Lower lobe of right lung (tissue), 2 donors: ENCODE results near the gene PRR29. TPM values are rescaled to one million over a fixed set of nuclear protein-coding genes. Genes with fewer than 3 reads are reported as not detected.
"Not testable (repeated sequence)": the region's sequence is repeated elsewhere in the genome, so short reads cannot be mapped to it uniquely, and the experiment has no call there.

Experiments used
- ATAC-seq, 2 donors: fragments of 200-7000 bp; cut with Tn5 transposase; one replicate each; pipeline ENCODE4 v1.9.1; 2020 to 2022; ENCODE audit warnings: mild to moderate bottlenecking in 2 of 2, moderate library complexity in 2 of 2
- DNase-seq: peaks from one replicate; pipeline ENCODE4 v3.0.0-alpha.2; 2020
- H3K27ac ChIP-seq: fragments of 200-600 bp; one replicate; pipeline ENCODE4 v1.8.0; 2022
- H3K27me3 ChIP-seq: fragments of 200-600 bp; one replicate; pipeline ENCODE4 v1.8.0; 2022; ENCODE audit warnings: low read depth
- H3K36me3 ChIP-seq: fragments of 200-600 bp; one replicate; pipeline ENCODE4 v1.8.0; 2022; ENCODE audit warnings: mild to moderate bottlenecking
- H3K4me1 ChIP-seq: fragments of 200-600 bp; one replicate; pipeline ENCODE4 v1.8.0; 2022
- H3K4me3 ChIP-seq: fragments of 200-600 bp; one replicate; pipeline ENCODE4 v1.8.0; 2022; ENCODE audit warnings: mild to moderate bottlenecking
- H3K9me3 ChIP-seq: fragments of 200-600 bp; one replicate; pipeline ENCODE4 v1.8.0; 2022
- intact Hi-C: fragments of 100-400 bp; cut with DNase I; formaldehyde crosslinking; loops from one replicate; pipeline ENCODE4 v1.11.0; 2022
- total RNA-seq: library from RNA; stranded (reverse); fragmentation: NEBNext Ultra II Directional; extraction: Animal tissue kit (Norgen Biotek cat#: 25700); gene quantifications from one replicate; pipeline ENCODE4 v1.2.1, GENCODE V29; 2021
- TF ChIP-seq, protein P1 (sequence below): fragments of 200-600 bp; IDR thresholded peaks from one replicate; pipeline ENCODE4 v1.8.0; 2022; ENCODE audit warnings: antibody characterized with exemption, mild to moderate bottlenecking
- donor health status: DM: no; HTN: yes; CAD: no; lungs with severe emphysema.

PRR29 gene
- total RNA-seq, 1 donor from 2014 or later, result 11.3 TPM

- H3K4me3 ChIP-seq, result peak overlapping the region; percentile 48
- DNase-seq (no peak), ATAC-seq (no peak)
- peak overlapping the region; percentile 77 for H3K27ac ChIP-seq
- H3K27me3 ChIP-seq, result no peaks in the 10 kb centered on the region
- TF ChIP-seq, protein P1, sequence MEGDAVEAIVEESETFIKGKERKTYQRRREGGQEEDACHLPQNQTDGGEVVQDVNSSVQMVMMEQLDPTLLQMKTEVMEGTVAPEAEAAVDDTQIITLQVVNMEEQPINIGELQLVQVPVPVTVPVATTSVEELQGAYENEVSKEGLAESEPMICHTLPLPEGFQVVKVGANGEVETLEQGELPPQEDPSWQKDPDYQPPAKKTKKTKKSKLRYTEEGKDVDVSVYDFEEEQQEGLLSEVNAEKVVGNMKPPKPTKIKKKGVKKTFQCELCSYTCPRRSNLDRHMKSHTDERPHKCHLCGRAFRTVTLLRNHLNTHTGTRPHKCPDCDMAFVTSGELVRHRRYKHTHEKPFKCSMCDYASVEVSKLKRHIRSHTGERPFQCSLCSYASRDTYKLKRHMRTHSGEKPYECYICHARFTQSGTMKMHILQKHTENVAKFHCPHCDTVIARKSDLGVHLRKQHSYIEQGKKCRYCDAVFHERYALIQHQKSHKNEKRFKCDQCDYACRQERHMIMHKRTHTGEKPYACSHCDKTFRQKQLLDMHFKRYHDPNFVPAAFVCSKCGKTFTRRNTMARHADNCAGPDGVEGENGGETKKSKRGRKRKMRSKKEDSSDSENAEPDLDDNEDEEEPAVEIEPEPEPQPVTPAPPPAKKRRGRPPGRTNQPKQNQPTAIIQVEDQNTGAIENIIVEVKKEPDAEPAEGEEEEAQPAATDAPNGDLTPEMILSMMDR, result no peak
- H3K4me1 ChIP-seq, result peaks cover 70% of the 10 kb centered on the region
- H3K36me3 ChIP-seq, result peaks cover 22% of the 10 kb centered on the region
- intact Hi-C loops, result no loop called here
- no peaks in the 10 kb centered on the region for H3K9me3 ChIP-seq
Measured at GRCh38 chr17:64004903-64005733, 7.0 kb downstream of the PRR29 start.

- DNase-seq, result peak; percentile 64
- H3K9me3 ChIP-seq, result no peaks in the 10 kb centered on the region
- peak; percentile 35 to 51 for ATAC-seq
- H3K4me1 ChIP-seq, result peaks cover 71% of the 10 kb centered on the region
- TF ChIP-seq, protein P1, result no peak
- H3K4me3 ChIP-seq, result peak overlapping the region; percentile 48
- H3K27me3 ChIP-seq, result no peaks in the 10 kb centered on the region
- peaks cover 22% of the 10 kb centered on the region for H3K36me3 ChIP-seq
- intact Hi-C loops, result no loop called here
- H3K27ac ChIP-seq, result peak overlapping the region; percentile 77
Measured at GRCh38 chr17:64005734-64006167, 7.6 kb downstream of the PRR29 start.

GRCh38 chr17:64006361-64007088 lies 8.4 kb downstream of the PRR29 start:
- Histone ChIP-seq H3K36me3 (peaks cover 22% of the 10 kb centered on the region), H3K4me3 (peak overlapping the region; percentile 48), H3K27me3 (no peaks in the 10 kb centered on the region), H3K4me1 (peaks cover 65% of the 10 kb centered on the region), H3K9me3 (no peaks in the 10 kb centered on the region), H3K27ac (peak overlapping the region; percentile 77)
- DNase-seq, result no peak
- intact Hi-C loops, result no loop called here
- TF ChIP-seq, protein P1, result no peak
- ATAC-seq, result peak; percentile 26 to 36

- H3K27me3 ChIP-seq, H3K4me3 ChIP-seq, ATAC-seq, DNase-seq, H3K9me3 ChIP-seq, intact Hi-C loops: not testable (repeated sequence)
- peak overlapping the region; percentile 54 for H3K27ac ChIP-seq
- H3K4me1 ChIP-seq, result peaks cover 59% of the 10 kb centered on the region
- peaks cover 22% of the 10 kb centered on the region for H3K36me3 ChIP-seq
Measured at GRCh38 chr17:64007089-64007837, 9.1 kb downstream of the PRR29 start.

- H3K4me1 ChIP-seq, result peaks cover 59% of the 10 kb centered on the region
- H3K27ac ChIP-seq, result peak overlapping the region; percentile 54
- H3K36me3 ChIP-seq, result peaks cover 19% of the 10 kb centered on the region
- H3K9me3 ChIP-seq, result no peaks in the 10 kb centered on the region
- no peak for DNase-seq
- H3K27me3 ChIP-seq, result no peaks in the 10 kb centered on the region
- peak; percentile 5 to 21 for ATAC-seq
- TF ChIP-seq, protein P1, result no peak
- intact Hi-C loops, result no loop called here
- H3K4me3 ChIP-seq, result no peak overlapping the region
Measured at GRCh38 chr17:64007838-64008282, 9.7 kb downstream of the PRR29 start.
